ENCODE measurements around the gene LRRC3B. TPM values are rescaled to one million over a fixed set of nuclear protein-coding genes. Genes with fewer than 3 reads are reported as not detected.

The LRRC3B gene
- total and polyA plus RNA-seq, 2 donors from 2014 or later, result 0.19 TPM; not detected in 1

DNA sequence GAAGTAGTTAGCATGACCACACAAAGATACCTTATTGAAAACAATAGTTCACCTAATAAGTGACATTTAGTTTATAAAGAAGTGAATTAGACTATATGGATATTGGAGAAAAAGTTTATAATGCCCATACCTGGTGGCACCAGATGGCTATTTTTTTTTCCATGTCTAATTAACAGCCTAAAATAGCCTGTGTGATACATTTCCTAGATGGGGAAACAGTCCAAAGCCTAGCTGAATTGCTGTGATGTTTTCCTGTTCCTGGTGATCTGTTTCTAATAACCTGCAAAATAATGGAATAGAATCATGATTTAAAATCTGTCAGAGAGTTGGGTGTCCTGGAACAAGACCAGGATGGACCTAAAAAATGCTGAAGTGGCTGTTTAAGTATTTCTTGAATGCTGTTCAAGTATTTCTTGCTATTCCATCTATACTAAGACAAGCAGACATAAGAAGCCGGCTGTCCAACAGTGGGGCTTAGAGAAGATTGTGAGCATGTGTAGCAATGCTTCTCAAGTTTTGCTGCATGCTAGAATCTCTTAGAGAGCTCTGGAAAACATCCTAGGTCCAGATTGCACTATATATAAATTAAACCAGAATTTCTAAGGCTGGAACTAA is 31.3 kb downstream of the LRRC3B start:
- TF ChIP-seq, protein P1, sequence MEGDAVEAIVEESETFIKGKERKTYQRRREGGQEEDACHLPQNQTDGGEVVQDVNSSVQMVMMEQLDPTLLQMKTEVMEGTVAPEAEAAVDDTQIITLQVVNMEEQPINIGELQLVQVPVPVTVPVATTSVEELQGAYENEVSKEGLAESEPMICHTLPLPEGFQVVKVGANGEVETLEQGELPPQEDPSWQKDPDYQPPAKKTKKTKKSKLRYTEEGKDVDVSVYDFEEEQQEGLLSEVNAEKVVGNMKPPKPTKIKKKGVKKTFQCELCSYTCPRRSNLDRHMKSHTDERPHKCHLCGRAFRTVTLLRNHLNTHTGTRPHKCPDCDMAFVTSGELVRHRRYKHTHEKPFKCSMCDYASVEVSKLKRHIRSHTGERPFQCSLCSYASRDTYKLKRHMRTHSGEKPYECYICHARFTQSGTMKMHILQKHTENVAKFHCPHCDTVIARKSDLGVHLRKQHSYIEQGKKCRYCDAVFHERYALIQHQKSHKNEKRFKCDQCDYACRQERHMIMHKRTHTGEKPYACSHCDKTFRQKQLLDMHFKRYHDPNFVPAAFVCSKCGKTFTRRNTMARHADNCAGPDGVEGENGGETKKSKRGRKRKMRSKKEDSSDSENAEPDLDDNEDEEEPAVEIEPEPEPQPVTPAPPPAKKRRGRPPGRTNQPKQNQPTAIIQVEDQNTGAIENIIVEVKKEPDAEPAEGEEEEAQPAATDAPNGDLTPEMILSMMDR (IDR thresholded peaks at IDR 0.05; ENCODE audit: borderline replicate concordance, extremely low read depth, insufficient read depth), result no peak
- DNase-seq (no peak), FAIRE-seq (no peak)
- Histone ChIP-seq H3K36me3 (ENCODE audit: control insufficient read depth in 2 of 3, insufficient read depth in 3 of 3, low read length in 3 of 3) (no peaks in the 10 kb centered on the region), H3K9me3 (ENCODE audit: control insufficient read depth in 2 of 3, insufficient read depth in 1 of 3, low read length in 3 of 3) (no peaks in the 10 kb centered on the region), H3K4me1 (ENCODE audit: control insufficient read depth in 2 of 3, insufficient read depth in 2 of 3, low read depth in 1 of 3, low read length in 3 of 3) (no peaks in the 10 kb centered on the region), H3K9ac (ENCODE audit: low read length in 3 of 3) (no peak overlapping the region), H3K27me3 (ENCODE audit: control insufficient read depth, insufficient read depth, low read length) (no peaks in the 10 kb centered on the region), H3K27ac (ENCODE audit: low read depth in 2 of 2, low read length in 2 of 2) (no peak overlapping the region), H3K4me3 (ENCODE audit: low read length in 3 of 3) (no peak overlapping the region)
- intact Hi-C loops (cut with DNase I), result no loop called here

DNA sequence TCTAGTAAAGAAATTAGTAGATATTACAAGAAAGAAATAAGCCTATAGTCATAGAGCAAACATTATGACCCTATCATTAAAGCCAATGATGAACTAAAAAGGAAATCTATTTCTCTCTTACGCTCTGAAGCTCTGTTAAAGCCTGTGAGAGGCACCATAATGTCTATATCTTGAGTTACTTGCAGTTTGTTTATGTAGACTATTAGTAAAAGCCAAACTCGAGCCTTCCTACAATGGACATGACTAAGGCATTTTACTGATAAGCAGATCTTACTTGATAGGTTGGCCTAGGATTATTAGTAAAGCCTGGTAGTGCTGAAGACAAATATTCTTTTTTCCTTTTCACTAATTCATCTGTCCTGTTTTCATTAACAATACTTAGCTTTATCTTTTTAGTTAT is 32.7 kb downstream of the LRRC3B start:
- DNase-seq, result no peak
- H3K27ac ChIP-seq (ENCODE audit: low read depth in 2 of 2, low read length in 2 of 2), result no peak overlapping the region
- no peak overlapping the region for H3K9ac ChIP-seq (ENCODE audit: low read length in 3 of 3)
- H3K4me1 ChIP-seq (ENCODE audit: control insufficient read depth in 2 of 3, insufficient read depth in 2 of 3, low read depth in 1 of 3, low read length in 3 of 3), result no peaks in the 10 kb centered on the region
- no peaks in the 10 kb centered on the region for H3K27me3 ChIP-seq (ENCODE audit: control insufficient read depth, insufficient read depth, low read length)
- H3K9me3 ChIP-seq (ENCODE audit: control insufficient read depth in 2 of 3, insufficient read depth in 1 of 3, low read length in 3 of 3), result no peaks in the 10 kb centered on the region
- H3K4me3 ChIP-seq (ENCODE audit: low read length in 3 of 3), result no peak overlapping the region
- no peak for FAIRE-seq
- TF ChIP-seq, protein P1 (IDR thresholded peaks at IDR 0.05; ENCODE audit: borderline replicate concordance, extremely low read depth, insufficient read depth), result no peak
- H3K36me3 ChIP-seq (ENCODE audit: control insufficient read depth in 2 of 3, insufficient read depth in 3 of 3, low read length in 3 of 3), result no peaks in the 10 kb centered on the region
- intact Hi-C loops (cut with DNase I), result no loop called here

DNA sequence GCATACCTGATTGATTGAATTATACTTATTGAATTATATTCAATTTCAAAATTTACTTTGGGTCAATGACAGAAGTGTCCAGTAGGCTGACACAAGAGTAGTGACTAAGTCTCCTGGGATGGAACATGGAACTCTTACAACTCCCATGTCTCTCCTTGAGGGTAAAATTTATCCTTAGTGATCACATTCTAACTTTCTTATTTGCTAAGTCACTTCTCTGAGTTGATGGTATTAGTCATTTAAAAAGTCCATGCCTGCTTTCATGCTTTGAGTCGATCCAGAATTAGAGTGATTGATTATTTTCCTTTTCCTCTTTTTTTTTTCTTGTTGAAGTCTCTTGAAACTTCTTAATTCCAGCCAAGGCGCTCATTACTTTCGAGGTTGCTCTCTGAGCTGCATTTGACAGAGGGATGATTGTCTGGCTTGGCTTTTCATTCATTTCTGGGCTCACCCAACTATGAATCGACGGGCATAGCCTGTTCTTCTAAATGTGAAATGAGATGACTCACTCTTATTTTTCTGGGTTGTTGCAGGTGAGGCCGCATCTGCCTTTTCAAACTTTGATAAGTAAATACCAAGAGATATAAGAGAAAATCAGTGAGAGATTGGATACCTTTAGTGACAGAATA is 34.9 kb downstream of the LRRC3B start:
- Histone ChIP-seq H3K36me3 (ENCODE audit: control insufficient read depth in 2 of 3, insufficient read depth in 3 of 3, low read length in 3 of 3) (no peaks in the 10 kb centered on the region), H3K9me3 (ENCODE audit: control insufficient read depth in 2 of 3, insufficient read depth in 1 of 3, low read length in 3 of 3) (no peaks in the 10 kb centered on the region), H3K4me3 (ENCODE audit: low read length in 3 of 3) (no peak overlapping the region), H3K27me3 (ENCODE audit: control insufficient read depth, insufficient read depth, low read length) (no peaks in the 10 kb centered on the region), H3K9ac (ENCODE audit: low read length in 3 of 3) (no peak overlapping the region), H3K4me1 (ENCODE audit: control insufficient read depth in 2 of 3, insufficient read depth in 2 of 3, low read depth in 1 of 3, low read length in 3 of 3) (no peaks in the 10 kb centered on the region), H3K27ac (ENCODE audit: low read depth in 2 of 2, low read length in 2 of 2) (no peak overlapping the region)
- TF ChIP-seq, protein P1 (IDR thresholded peaks at IDR 0.05; ENCODE audit: borderline replicate concordance, extremely low read depth, insufficient read depth), result no peak
- DNase-seq (no peak), FAIRE-seq (no peak)
- intact Hi-C loops (cut with DNase I), result no loop called here

All from kidney (tissue), 14 donors.